Panc1 (cell line): ENCODE measurements around the gene GPR158. TPM values are rescaled to one million over a fixed set of nuclear protein-coding genes. Genes with fewer than 3 reads are reported as not detected.
A peak's percentile ranks its signal among the peaks of the same experiment; 100 is the strongest.

ENCODE experiments used
- ATAC-seq: fragments of 200-7000 bp; cut with Tn5 transposase; 2 replicates; pipeline ENCODE4 v1.9.1; 2020; ENCODE audit warnings: mild to moderate bottlenecking, moderate library complexity
- BruUV-seq: library from RNA; stranded (reverse); fragments of 400-500 nt; replicated peaks from 2 replicates; lab custom pipeline; 2021; lab: Mats Ljungman, UMichigan
- CTCF ChIA-PET: fragments of 300-600 bp; sonication (Branson Sonifier 250); formaldehyde crosslinking; loops from one replicate; lab custom pipeline; 2022; ENCODE audit warnings: antibody characterized with exemption; lab: Charles Lee
- POLR2A ChIA-PET: fragments of 300-600 bp; sonication (Branson Sonifier 250); formaldehyde crosslinking; loops from one replicate; lab custom pipeline; 2022; ENCODE audit warnings: antibody characterized with exemption; lab: Charles Lee
- DNase-seq: peaks from one replicate; pipeline ENCODE4 v3.0.0-alpha.2; 2010; ENCODE audit warnings: low read depth, low spot score
- H3K27ac ChIP-seq: 2 replicates; pipeline ENCODE4 v1.5.1; 2011; ENCODE audit warnings: mild to moderate bottlenecking, low read length, inconsistent platforms
- H3K27me3 ChIP-seq: fragments of 200-500 bp; sonication (Bioruptor generic); 2 replicates; pipeline ENCODE4 v1.6.0; 2014; ENCODE audit warnings: low read length, inconsistent platforms; ENCODE audit not compliant: control insufficient read depth, insufficient read depth
- H3K36me3 ChIP-seq: fragments of 200-500 bp; sonication (Bioruptor generic); 2 replicates; pipeline ENCODE4 v1.5.1; 2014; ENCODE audit warnings: inconsistent platforms, mild to moderate bottlenecking, low read length, moderate library complexity; ENCODE audit not compliant: control insufficient read depth, insufficient read depth
- H3K4me1 ChIP-seq: 2 replicates; pipeline ENCODE4 v1.5.1; 2011; ENCODE audit warnings: inconsistent platforms, mild to moderate bottlenecking, low read length, moderate library complexity; ENCODE audit not compliant: control insufficient read depth, insufficient read depth
- H3K4me3 ChIP-seq, 2 experiments: 2 replicates each; pipeline ENCODE4 v1.5.1; 2011 to 2012; ENCODE audit warnings: low read depth in 2 of 2, low read length in 2 of 2, mild to moderate bottlenecking in 2 of 2, inconsistent platforms in 1 of 2, moderate library complexity in 1 of 2
- H3K9me3 ChIP-seq: fragments of 200-500 bp; sonication (Bioruptor generic); 2 replicates; pipeline ENCODE4 v1.5.1; 2014; ENCODE audit warnings: low read depth, mild to moderate bottlenecking, inconsistent platforms, low read length, moderate library complexity; ENCODE audit not compliant: control insufficient read depth, insufficient read depth
- POLR2AphosphoS5 ChIP-seq: IDR thresholded peaks from 2 replicates; pipeline ENCODE4 v1.6.1; 2012; ENCODE audit warnings: mild to moderate bottlenecking, low read depth, low read length, moderate library complexity
- SIN3A ChIP-seq: IDR thresholded peaks from 2 replicates; pipeline ENCODE4 v1.6.1; 2012; ENCODE audit warnings: low read depth, mild to moderate bottlenecking, low read length, moderate library complexity, borderline replicate concordance; ENCODE audit not compliant: insufficient read depth
- TCF7L2 ChIP-seq: IDR thresholded peaks from 2 replicates; pipeline ENCODE4 v1.6.1; 2011; ENCODE audit warnings: mild to moderate bottlenecking, low read depth, low read length, inconsistent platforms
- in situ Hi-C: cut with HindIII; loops from 2 replicates; pipeline ENCODE4 v1.10.0; 2016; ENCODE audit warnings: low sequenced_read_pairs, low pct_unique_long_range_greater_than_20kb
- intact Hi-C: fragments of 100-400 bp; cut with micrococcal nuclease; formaldehyde crosslinking; loops from one replicate; pipeline ENCODE4 v1.10.0; 2022; ENCODE audit not compliant: unreplicated experiment
- total RNA-seq: library from RNA; stranded (reverse); gene quantifications from one replicate; pipeline ENCODE4 v1.2.1, GENCODE V29; 2021; ENCODE audit not compliant: unreplicated experiment
- TF ChIP-seq, protein P1 (sequence below): fragments of 450-650 bp; IDR thresholded peaks from 2 replicates; pipeline ENCODE4 v1.5.1; 2017; ENCODE audit warnings: mild to moderate bottlenecking
- TF ChIP-seq, protein P2 (sequence below), 2 experiments: IDR thresholded peaks; 2 replicates each; pipeline ENCODE4 v1.6.1; 2011 to 2012; ENCODE audit warnings: low read depth in 2 of 2, control low read depth in 1 of 2, low read length in 1 of 2, mild to moderate bottlenecking in 1 of 2, moderate library complexity in 1 of 2; ENCODE audit not compliant: insufficient read depth in 1 of 2

GPR158 gene
- total RNA-seq, 1 experiment from 2014 or later = 0.64 TPM

DNA sequence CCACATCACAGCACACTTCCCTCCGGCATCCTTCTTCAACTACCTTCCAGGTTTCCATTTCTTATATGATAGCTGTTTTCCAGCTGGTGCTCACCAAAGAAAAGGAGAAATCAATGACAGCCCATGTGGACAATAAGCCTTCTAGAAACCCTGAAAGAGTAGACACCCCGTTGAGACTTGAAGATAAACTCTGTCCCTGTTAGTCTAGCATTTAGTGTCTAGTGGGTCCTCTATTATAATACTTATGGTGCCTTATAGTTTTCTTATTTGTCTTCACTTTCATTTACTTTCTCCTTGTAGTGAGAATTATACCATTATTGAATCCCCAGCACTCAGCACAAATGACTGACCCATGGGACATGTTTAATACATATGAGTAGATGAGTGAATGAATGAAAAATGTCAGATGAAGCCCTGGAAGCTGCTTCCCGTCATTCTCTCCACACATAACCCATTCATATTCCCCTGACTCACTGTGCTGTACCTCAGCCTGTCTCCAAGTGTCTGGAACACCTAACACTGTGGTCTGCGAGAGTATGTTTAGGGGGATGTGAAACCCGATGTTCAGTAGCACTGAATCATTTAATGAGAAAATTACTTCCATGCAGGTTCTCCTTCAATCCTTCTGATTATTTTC is 377.6 kb downstream of the GPR158 start:
- H3K36me3 ChIP-seq = no peaks in the 10 kb centered on the region
- H3K4me1 ChIP-seq = no peaks in the 10 kb centered on the region
- H3K9me3 ChIP-seq = no peaks in the 10 kb centered on the region
- ATAC-seq (no peak), DNase-seq (no peak)
- intact Hi-C loops (no loop called here), in situ Hi-C loops (no loop called here)
- ChIA-PET POLR2A (no interaction called here), CTCF (no interaction called here)
- no peaks in the 10 kb centered on the region for H3K27me3 ChIP-seq
- TF ChIP-seq POLR2AphosphoS5 = no peak
- TF ChIP-seq TCF7L2 = no peak
- TF ChIP-seq, protein P1, sequence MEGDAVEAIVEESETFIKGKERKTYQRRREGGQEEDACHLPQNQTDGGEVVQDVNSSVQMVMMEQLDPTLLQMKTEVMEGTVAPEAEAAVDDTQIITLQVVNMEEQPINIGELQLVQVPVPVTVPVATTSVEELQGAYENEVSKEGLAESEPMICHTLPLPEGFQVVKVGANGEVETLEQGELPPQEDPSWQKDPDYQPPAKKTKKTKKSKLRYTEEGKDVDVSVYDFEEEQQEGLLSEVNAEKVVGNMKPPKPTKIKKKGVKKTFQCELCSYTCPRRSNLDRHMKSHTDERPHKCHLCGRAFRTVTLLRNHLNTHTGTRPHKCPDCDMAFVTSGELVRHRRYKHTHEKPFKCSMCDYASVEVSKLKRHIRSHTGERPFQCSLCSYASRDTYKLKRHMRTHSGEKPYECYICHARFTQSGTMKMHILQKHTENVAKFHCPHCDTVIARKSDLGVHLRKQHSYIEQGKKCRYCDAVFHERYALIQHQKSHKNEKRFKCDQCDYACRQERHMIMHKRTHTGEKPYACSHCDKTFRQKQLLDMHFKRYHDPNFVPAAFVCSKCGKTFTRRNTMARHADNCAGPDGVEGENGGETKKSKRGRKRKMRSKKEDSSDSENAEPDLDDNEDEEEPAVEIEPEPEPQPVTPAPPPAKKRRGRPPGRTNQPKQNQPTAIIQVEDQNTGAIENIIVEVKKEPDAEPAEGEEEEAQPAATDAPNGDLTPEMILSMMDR = no peak
- no peak for TF ChIP-seq SIN3A
- TF ChIP-seq, protein P2, sequence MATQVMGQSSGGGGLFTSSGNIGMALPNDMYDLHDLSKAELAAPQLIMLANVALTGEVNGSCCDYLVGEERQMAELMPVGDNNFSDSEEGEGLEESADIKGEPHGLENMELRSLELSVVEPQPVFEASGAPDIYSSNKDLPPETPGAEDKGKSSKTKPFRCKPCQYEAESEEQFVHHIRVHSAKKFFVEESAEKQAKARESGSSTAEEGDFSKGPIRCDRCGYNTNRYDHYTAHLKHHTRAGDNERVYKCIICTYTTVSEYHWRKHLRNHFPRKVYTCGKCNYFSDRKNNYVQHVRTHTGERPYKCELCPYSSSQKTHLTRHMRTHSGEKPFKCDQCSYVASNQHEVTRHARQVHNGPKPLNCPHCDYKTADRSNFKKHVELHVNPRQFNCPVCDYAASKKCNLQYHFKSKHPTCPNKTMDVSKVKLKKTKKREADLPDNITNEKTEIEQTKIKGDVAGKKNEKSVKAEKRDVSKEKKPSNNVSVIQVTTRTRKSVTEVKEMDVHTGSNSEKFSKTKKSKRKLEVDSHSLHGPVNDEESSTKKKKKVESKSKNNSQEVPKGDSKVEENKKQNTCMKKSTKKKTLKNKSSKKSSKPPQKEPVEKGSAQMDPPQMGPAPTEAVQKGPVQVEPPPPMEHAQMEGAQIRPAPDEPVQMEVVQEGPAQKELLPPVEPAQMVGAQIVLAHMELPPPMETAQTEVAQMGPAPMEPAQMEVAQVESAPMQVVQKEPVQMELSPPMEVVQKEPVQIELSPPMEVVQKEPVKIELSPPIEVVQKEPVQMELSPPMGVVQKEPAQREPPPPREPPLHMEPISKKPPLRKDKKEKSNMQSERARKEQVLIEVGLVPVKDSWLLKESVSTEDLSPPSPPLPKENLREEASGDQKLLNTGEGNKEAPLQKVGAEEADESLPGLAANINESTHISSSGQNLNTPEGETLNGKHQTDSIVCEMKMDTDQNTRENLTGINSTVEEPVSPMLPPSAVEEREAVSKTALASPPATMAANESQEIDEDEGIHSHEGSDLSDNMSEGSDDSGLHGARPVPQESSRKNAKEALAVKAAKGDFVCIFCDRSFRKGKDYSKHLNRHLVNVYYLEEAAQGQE (IDR thresholded peaks at IDR 0.05; ENCODE audit: insufficient read depth in 1 of 2, low read depth in 2 of 2, low read length in 1 of 2) = no peak
- H3K27ac ChIP-seq = no peak overlapping the region
- H3K4me3 ChIP-seq = no peak overlapping the region
- BruUV-seq = no TSS peak

DNA sequence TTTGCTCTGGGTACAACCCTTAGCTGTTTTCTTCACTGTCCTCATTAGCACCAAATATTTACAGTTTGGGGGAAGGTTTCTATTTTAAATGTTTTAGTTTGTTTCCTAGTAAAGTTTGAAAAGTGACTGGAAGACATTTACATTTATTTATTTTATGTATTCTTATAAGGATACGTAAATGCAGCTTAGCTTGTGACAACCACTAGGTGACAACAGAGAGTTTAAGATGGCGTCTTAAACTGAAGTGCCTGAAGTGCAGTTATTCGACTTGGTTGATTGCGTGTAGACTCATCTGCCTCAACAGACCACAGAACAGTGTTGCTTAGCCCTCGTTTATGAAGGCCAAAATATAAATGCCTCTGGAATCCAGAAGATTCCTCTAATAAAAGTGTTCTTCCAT is 381.1 kb downstream of the GPR158 start:
- Histone ChIP-seq H3K27me3 (no peaks in the 10 kb centered on the region), H3K4me1 (no peaks in the 10 kb centered on the region), H3K27ac (no peak overlapping the region), H3K4me3 (no peak overlapping the region), H3K9me3 (no peaks in the 10 kb centered on the region), H3K36me3 (no peaks in the 10 kb centered on the region)
- CTCF ChIA-PET = no interaction called here
- DNase-seq (no peak), ATAC-seq (no peak)
- BruUV-seq = no TSS peak
- POLR2A ChIA-PET = no interaction called here
- intact Hi-C loops = no loop called here
- in situ Hi-C loops = no loop called here
- TF ChIP-seq TCF7L2 = no peak
- TF ChIP-seq, protein P1 = peak; percentile 25; the same call in 1 of the 2 replicates
